ENCODE data around the gene CAMTA1. TPM values are rescaled to one million over a fixed set of nuclear protein-coding genes. Genes with fewer than 3 reads are reported as not detected.

CAMTA1 gene
- total RNA-seq, 6 donors from 2014 or later: 38.8 to 74.0 (median 46.1) TPM

DNA sequence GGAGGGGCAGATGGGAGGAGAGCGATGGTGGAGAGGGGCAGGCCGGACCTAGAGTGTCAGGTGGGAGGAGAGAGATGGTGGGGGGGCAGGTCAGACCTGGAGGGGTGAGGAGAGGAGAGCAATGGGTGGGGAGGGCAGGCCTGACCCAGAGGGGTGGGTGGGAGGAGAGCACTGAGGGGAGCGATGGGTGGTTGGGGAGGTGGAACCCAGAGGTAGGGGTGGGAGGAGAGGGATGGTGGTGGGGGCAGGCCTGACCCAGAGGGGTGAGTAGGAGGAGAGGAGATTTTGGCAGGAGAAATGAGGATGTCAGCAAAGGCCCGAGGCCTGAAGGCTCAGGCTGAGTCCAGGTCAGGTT lies 828.6 kb downstream of the CAMTA1 start:
- DNase-seq: no peak
- H3K4me1 ChIP-seq: no peaks in the 10 kb centered on the region
- 72 to 75% methylated on average over 4 of the region's 4 CpGs for WGBS, 2 donors

DNA sequence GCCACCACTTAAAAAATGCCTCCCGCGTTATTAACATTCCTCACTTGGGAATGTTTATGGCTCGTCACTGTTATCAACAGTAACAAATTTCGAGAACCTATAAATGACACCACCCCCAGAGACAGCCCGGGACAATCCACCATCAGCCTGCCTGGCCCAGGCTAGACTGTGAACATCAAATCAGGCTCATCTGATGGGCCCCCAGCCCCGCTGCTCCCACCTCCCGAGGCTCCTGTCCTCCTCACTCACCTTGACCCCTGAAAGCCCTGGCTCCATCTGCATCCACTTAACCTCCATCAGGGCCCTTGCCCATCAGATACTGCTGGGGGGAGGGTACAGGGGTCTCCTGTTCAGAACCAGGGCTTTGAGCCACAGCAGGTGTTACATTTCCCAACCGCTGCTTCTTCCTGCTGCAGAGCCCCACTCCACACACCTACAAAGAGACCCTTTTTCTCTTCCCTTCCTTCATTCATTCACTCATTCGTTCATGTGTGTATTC lies 829.4 kb downstream of the CAMTA1 start:
- 47 to 59% methylated on average over 9 of the region's 9 CpGs for WGBS, 2 donors
- no peak for ATAC-seq (ENCODE audit: low FRiP score in 2 of 2)

More for the DNA sequence above, 828.6 kb downstream of the CAMTA1 start:
- H3K4me3 ChIP-seq: no peak overlapping the region
- no peaks in the 10 kb centered on the region for H3K36me3 ChIP-seq
- H3K9me3 ChIP-seq: no peaks in the 10 kb centered on the region
- H3K27ac ChIP-seq: no peak overlapping the region
- H3K27me3 ChIP-seq: no peaks in the 10 kb centered on the region
- TF ChIP-seq EP300 (IDR thresholded peaks at IDR 0.05): no peak
- TF ChIP-seq, protein P1, sequence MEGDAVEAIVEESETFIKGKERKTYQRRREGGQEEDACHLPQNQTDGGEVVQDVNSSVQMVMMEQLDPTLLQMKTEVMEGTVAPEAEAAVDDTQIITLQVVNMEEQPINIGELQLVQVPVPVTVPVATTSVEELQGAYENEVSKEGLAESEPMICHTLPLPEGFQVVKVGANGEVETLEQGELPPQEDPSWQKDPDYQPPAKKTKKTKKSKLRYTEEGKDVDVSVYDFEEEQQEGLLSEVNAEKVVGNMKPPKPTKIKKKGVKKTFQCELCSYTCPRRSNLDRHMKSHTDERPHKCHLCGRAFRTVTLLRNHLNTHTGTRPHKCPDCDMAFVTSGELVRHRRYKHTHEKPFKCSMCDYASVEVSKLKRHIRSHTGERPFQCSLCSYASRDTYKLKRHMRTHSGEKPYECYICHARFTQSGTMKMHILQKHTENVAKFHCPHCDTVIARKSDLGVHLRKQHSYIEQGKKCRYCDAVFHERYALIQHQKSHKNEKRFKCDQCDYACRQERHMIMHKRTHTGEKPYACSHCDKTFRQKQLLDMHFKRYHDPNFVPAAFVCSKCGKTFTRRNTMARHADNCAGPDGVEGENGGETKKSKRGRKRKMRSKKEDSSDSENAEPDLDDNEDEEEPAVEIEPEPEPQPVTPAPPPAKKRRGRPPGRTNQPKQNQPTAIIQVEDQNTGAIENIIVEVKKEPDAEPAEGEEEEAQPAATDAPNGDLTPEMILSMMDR (IDR thresholded peaks at IDR 0.05): no peak
- no peak for TF ChIP-seq POLR2A (IDR thresholded peaks at IDR 0.05)
- no peak for TF ChIP-seq POLR2AphosphoS5 (IDR thresholded peaks at IDR 0.05)
- ATAC-seq (ENCODE audit: low FRiP score in 2 of 2): no peak

DNA sequence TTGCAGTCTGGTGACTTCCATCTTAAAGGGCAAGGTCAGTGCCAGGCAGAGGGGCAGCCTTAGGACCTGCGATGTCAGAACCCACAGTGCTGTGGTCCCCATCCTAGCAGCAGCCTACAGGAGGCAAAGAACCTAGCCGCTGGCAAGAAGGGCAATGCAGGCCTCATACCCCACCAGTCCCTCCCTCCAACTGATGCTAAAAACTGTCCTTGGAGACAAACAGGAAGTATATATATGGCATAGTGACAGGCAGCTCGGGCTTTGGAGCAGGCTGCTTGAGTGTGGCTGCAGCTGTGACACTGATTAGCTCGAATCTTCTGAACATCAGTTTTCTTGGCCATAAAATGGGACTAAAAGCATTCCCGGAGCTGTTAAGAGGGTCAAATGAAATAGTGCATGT lies 829.9 kb downstream of the CAMTA1 start:
- no peaks in the 10 kb centered on the region for H3K36me3 ChIP-seq
- ATAC-seq (ENCODE audit: low FRiP score in 2 of 2): no peak
- TF ChIP-seq, protein P1 (IDR thresholded peaks at IDR 0.05): no peak
- TF ChIP-seq POLR2A (IDR thresholded peaks at IDR 0.05): no peak
- no peak for TF ChIP-seq POLR2AphosphoS5 (IDR thresholded peaks at IDR 0.05)
- no peak for TF ChIP-seq EP300 (IDR thresholded peaks at IDR 0.05)
- H3K4me3 ChIP-seq: no peak overlapping the region
- WGBS, 2 donors: 64 to 77% methylated on average over 3 to 5 of the region's 5 CpGs
- H3K9me3 ChIP-seq: no peaks in the 10 kb centered on the region
- H3K27ac ChIP-seq: no peak overlapping the region
- no peaks in the 10 kb centered on the region for H3K4me1 ChIP-seq
- DNase-seq: no peak
- no peaks in the 10 kb centered on the region for H3K27me3 ChIP-seq

More for the DNA sequence above, 829.4 kb downstream of the CAMTA1 start:
- Histone ChIP-seq H3K9me3 (no peaks in the 10 kb centered on the region), H3K27me3 (no peaks in the 10 kb centered on the region), H3K36me3 (no peaks in the 10 kb centered on the region), H3K27ac (no peak overlapping the region), H3K4me3 (no peak overlapping the region), H3K4me1 (no peaks in the 10 kb centered on the region)
- DNase-seq: no peak
- TF ChIP-seq POLR2AphosphoS5 (IDR thresholded peaks at IDR 0.05) (no peak), POLR2A (IDR thresholded peaks at IDR 0.05) (no peak), EP300 (IDR thresholded peaks at IDR 0.05) (no peak)
- TF ChIP-seq, protein P1 (IDR thresholded peaks at IDR 0.05): no peak

DNA sequence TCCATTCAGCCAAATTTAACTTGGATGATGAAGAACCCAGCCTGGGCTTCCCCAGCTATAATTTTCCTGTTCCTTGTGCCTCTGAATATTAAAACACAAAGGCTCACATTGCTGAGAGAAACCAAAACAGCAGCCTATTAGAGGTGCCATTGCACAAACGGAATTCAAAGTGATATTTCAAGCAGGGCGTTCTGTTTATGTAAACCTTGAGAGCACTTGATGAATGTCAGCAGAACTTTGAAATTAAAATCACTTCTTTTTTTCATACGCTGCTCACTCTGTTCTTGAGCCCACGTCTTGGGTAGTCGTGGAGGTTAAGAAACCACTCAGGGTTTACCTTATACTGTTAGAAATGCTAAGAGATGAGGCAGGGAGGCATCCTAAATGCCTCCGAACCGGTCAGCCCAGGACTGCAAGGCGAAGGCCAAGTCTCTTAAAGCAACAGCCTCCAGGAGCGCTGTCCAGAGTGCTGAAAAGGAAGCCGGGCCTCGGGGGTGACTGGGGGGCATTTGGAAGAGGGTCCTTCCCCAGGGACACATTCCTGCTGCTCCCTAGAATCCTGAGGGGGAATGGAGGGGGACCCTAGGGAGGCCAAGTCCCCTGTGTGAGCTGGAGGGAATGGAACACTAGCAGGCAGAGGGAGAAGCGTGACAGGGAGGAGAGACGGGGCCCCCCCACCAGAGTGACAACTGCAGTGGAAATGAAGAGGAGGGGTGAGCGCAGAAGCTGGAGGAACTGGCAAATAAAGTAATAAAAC lies 831.0 kb downstream of the CAMTA1 start:
- Histone ChIP-seq H3K27ac (no peak overlapping the region), H3K36me3 (no peaks in the 10 kb centered on the region), H3K4me3 (no peak overlapping the region), H3K9me3 (no peaks in the 10 kb centered on the region), H3K27me3 (no peaks in the 10 kb centered on the region), H3K4me1 (no peaks in the 10 kb centered on the region)
- WGBS, 2 donors: 24 to 30% methylated on average over 14 of the region's 14 CpGs
- peak in 1 of 2 donors; percentile 26 for ATAC-seq (ENCODE audit: low FRiP score in 2 of 2)
- TF ChIP-seq POLR2AphosphoS5 (IDR thresholded peaks at IDR 0.05) (no peak), EP300 (IDR thresholded peaks at IDR 0.05) (no peak), POLR2A (IDR thresholded peaks at IDR 0.05) (no peak)
- TF ChIP-seq, protein P1 (IDR thresholded peaks at IDR 0.05): no peak
- peak in 1 of 2 donors; percentile 38 for DNase-seq

DNA sequence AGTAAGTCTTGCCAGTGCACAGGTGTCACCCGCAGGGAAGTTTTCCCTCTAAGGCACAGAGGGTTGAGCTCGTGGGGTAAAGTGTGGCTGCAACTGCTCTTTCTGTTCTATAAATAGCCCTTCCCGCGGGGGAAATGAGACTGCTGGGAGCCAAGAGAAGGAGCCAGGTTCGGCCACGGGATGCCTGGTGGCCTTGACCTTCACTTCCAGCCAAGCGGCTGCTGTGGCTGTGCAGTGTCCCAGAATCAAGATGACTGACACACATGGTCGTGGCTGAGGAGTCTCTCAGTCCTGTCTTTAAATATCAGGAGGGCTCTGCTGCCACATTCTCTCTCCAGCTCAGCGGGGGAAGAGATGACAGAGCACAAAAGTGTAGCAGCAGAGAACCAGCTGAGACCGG lies 831.7 kb downstream of the CAMTA1 start:
- Histone ChIP-seq H3K4me1 (peaks cover 0 to 4% (median 1%) of the 10 kb centered on the region in 4 donors), H3K36me3 (no peaks in the 10 kb centered on the region), H3K9me3 (no peaks in the 10 kb centered on the region), H3K27ac (no peak overlapping the region), H3K4me3 (no peak overlapping the region), H3K27me3 (no peaks in the 10 kb centered on the region)
- no peak for TF ChIP-seq POLR2AphosphoS5 (IDR thresholded peaks at IDR 0.05)
- no peak for TF ChIP-seq POLR2A (IDR thresholded peaks at IDR 0.05)
- DNase-seq (no peak), ATAC-seq (ENCODE audit: low FRiP score in 2 of 2) (no peak)
- WGBS, 2 donors: 40 to 56% methylated on average over 6 to 10 of the region's 10 CpGs

Data from upper lobe of left lung (tissue), 6 donors.